Kasumi-1 (cell line): ENCODE results near the gene RNF32.
A peak's percentile ranks its signal among the peaks of the same experiment; 100 is the strongest.
"Not testable (repeated sequence)": the region's sequence is repeated elsewhere in the genome, so short reads cannot be mapped to it uniquely, and the experiment has no call there.

Experiments used
- DNase-seq, 2 experiments: peaks; one replicate each; lab custom pipeline; 2025; lab: John Stamatoyannopoulos, UW

The RNF32 gene

DNA sequence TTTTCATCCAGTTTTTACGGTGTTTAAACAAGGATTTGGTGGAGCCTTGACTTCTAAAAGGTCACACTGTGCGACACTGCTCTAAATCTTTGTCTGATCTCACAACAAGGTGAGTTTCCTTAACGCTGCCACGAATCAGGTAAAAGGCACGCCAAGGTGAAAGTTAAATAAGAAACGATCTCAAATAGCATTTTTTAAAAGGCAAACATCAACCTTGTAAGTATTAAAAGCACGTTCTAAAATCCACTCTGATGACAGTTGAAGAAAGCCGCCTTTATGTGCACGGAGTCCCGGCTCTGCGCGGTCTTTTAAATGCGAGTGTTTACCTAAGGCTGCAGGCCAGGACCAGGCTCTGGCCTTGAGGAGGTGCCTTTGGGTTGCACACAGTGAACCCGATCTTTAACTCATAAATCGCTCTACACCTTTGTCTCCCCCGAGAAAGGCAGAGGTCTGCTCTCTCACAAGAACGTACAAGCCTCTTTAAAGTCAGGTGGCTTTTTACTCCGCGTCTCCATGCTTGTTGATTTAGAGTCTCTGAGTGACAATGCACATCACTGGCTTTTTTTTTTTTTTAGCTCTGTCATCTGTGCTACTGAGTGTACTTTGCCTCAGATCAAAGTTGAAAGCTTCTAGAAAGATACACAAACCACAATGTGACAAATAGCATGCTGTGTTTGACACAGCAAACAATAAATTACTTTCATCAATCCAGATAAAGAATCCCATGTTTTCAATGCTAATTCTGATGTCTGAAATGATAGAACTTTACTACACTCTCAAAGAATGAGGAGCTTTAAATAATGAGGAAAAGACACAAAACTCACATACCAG, 25.9 kb upstream of the RNF32 start:
- DNase-seq, result no peak

DNA sequence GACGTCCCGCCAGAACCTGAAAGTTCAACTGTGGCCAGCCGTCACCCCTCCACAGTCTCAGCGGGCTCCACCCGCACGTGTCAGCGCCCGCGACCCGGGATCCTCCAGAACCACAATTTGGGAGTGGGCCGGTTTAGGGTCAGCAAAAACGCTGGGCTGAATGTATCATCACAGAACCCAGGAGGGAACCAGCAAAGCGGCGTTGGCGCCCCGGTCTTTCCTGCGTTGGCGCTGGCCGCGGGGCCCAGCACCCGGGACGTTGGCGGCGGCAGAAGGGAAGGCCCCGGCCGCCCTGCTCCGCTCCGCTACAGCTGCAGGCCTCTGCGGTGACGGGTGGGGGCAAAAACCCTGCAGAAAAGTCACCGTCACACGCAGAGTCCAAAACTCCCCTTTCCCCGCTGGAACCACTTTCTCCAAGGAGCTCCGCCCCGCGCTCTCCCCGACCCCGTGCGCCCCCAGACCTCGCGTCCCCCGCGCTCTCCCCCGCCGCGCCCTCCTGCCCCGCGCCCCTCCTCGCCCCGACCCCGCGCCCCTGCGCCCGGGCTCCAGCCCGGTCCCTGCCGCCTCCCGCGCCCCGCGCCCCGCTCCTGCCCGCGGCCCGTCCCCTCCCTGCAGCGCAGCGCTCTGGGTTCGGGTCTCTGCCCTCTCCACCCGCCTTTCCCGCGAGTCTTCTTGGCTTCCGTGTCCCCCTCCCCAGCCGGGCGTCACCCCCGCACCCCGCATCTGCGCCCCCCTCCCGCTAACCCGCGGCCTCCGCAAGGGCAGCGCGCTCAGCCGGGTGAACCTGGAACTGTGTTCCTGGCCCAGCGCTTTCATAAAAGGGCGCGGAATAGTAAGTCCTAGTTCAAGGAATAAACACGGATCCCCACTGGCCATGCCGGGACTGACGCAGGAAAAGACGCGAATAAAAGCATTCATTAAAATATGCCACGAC, 24.0 kb upstream of the RNF32 start:
- DNase-seq, result no peak

DNA sequence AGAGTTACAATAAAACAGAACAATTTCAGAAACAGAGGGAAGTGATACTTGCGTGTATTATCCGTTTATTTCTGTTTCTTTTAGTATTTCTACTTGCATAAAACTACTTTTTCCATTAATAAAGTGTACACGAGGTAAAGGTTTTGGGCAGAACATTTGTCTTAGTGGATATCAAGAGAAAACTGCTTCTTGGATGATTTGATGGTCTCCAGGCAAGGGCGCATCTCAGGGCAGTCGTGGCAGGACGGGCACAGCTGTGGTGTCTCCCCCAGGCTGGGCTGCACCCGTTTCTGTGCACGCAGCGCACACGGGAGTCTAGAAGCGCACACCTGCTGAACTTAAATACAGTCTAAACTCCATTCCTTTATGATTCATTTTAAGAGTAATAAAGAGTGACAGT, 23.4 kb upstream of the RNF32 start:
- no peak for DNase-seq

DNA sequence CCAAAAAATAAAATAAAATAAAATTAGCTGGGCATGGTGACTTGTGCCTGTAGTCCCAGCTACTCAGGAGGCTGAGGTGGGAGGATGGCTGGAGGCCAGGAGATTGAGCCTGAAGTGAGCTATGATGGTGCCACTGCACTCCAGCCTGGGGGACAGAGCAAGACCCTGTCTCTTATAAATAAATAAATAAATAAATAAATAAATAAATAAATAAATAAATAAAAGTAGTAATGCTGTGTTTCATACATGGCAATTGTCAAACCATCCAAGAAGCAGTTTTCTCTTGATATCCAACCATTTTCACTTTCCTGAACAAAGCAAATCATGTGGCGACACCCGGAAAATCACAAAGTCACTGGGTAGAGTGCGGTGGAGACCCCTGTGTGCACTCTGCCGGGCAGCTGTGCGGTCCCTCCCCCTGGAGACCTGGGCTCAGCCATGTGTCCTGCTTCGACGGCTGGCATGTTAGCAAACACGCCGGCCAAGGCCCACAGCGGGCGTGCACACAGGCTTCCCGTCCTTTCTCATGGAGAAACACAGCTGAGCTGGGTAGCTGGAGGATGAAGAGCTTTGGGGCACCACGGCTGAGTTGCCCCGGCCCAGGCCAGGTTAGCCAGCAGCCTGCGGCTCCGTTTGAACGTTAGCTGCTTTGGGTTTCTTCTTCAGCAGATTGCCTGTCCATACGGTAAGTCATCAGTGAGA, 22.3 kb upstream of the RNF32 start:
- DNase-seq, result no peak

DNA sequence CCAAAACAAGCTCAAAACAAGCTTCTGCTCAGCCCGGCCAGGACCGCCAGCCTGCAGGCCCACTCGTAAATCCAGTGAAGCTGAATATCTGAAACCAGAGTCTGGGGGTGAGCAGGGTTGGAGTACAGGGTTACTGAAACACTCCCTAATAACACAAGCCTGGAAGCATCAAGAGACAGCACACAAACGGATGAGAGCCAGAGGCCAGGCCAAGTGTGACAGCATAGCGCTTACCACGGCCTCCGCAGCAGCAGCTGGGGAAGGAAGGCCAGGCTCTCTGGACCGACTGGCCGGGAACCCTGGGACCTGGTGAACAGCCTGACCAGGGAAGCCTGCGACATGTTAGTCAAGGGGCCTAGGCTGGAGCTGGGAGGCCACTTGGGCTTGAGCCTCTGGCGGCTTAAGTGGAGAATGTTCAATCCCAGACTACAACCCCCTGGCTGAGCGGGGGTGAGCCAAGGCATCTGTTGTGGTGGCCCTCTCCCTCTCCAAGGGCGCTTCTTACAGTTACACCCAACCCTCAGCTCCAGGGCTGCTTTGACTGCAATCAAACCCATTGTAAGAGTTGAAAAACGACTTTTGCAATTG, 21.7 kb upstream of the RNF32 start:
- no peak for DNase-seq

DNA sequence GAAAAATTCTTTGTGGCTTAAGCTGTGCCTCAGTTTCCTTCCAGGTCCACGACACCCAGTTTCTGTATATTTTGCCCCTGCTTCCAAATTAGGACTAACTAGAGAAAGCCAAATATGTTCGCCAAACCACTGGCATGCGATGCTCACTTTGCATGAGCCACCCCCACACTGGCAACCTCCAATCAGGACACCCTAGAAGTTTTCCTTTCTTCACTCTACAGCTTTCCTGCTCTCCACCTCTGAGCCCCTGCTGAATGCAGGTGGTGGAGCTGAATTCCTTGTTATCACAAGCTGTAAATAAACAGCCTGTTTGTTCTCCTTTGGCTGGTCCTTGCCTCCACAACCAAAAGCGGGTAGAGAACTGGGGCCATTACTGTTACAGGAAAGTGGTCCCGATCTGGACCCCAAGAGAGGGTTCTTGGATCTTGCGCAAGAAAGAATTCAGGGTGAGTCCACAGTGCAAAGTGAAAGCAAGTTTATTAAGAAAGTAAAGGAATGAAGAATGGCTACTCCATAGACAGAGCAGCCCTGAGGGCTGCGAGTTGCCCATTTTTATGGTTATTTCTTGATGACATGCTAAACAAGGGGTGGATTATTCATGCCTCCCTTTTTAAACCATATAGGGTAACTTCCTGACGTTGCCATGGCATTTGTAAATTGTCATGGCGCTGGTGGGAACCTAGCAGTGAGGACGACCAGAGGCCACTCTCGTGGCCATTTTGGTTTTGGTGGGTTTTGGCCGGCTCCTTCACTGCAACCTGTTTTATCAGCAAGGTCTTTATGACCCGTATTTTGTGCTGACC, 20.9 kb upstream of the RNF32 start:
- not testable (repeated sequence) for DNase-seq

DNA sequence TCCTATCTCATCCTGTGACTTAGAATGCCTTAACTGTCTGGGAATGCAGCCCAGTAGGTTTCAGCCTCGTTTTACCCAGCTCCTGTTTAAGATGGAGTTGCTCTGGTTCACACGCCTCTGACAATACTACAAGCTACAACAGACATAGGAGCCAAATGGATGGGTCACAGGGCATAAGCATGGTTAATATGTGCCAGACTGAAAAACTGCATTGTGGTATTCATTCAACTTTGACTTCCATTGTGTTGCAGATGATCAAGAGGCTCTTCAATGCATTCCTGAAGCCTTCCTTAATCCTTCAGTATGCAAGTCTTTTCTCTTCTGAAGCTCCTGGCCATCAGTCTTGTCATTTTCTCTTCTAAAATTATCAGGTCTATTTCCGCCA, 20.3 kb upstream of the RNF32 start:
- DNase-seq, result no peak

DNA sequence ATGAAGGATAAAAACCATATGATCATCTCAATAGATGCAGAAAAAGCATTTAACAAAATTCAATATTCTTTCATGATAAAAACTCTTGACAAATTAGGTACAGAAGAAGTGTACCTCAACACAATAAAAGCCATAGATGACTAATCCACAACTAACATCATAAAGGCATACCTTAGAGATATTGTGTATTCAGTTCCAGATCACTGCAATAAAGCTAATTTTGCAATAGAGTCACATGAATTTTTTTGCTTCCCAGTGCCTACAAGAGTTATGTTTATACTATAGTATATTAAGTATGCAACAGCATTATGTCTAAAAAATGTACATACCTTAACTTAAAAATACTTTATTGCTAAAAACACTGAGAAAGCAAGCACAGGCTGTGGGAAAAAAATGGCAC, 18.9 kb upstream of the RNF32 start:
- DNase-seq, result no peak

DNA sequence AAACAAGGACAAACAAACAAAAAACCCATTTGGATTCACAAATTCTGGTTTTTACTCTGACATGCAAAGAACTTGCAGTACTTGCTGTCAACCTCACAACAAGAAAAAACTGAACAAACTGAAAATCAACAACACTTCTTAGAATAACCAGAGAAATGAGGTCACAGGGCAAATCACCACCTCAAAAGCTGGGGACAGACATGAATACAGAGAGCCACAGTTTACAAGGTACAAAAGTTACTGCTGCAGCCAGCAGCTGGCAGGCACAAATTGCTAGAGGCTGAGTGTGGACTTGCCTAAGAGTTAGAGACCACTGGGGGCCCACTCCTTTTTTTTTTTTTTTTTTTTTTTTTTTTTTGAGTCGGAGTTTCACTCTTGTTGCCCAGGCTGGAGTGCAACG, 15.0 kb upstream of the RNF32 start:
- no peak for DNase-seq

DNA sequence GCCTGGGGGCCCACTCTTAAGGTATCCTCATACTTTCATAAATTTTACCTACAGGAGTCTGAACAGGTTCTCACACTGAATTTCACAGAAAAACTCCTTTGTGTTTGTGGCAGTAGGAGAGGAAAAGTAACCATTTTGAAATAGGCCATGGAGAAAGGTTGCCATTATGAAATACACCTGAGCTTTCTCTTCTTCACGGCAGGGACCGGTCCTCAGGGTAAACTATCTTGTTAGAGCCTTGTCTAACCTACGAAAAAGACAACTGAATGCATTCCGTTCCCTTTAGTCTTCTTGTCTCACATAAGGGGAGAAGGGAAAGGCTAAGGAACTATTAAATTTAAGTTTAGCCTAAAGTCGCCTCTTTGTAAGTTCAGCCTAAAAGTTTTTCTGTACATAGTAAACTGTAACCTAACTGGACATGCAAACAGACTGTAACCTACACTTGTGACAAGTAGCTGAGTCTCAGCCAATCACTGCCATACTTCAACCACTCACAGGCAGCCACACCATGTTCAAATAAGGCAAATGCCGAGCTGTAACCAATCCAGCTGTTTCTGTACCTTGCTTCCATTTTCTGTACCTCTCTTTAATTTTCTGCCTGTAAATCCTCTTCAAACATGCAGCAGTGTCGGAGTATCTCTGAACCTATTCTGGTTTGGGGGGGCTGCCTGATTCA, 14.2 kb upstream of the RNF32 start:
- no peak for DNase-seq

DNA sequence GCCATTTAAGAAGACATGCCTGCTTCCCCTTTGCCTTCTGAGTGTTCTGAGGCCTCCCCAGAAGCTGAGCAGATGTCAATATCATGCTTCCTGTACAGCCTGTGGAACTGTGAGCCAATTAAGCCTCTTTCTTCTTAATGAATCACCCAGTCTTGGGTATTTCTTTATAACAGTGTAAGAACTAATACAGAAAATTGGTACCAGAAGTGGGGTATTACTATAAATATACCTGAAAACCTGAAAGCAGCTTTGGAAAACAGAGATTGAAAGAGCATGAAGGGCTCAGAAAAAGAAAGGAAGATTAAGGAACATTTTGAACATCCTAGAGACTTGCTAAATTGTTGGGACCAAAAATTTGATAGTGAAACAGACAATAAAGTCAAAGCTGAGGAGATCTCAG, 12.0 kb upstream of the RNF32 start:
- no peak for DNase-seq

DNA sequence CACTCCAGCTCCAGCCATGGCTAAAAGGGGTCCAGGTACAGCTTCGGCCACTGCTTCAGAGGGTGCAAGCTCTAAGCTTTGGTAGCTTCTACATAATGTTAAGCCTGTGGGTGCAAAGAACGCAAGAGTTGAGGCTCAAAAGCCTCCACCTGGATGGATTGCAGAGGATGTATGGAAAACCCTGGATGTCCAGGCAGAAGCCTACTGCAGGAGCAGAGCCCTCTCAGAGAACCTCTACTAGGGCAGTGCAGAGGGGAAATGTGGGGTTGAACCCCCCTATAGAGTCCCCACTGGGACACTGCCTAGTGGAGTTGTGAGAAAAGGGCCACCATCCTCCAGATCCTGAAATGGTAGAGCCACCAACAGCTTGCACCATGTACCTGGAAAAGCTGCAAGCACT, 10.7 kb upstream of the RNF32 start:
- DNase-seq, result no peak

DNA sequence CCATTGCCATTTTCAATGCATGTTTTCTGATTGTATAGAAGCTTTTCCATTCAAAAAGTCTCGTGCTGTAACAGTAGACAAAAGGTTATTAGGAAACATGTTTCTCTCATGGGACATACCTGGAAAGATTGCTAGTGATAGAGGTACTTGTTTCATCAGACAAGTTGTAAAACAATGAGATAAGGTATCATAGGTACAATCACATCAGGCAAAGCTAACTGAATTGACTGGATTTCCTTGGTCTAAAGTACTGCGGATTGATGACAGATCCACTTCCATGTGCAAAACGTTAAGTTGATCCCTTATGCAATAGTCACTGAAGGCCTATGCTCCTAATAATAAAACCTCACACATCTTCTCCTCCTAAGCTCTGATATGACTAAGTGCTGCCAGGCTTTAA, 6.5 kb upstream of the RNF32 start:
- DNase-seq, result no peak

DNA sequence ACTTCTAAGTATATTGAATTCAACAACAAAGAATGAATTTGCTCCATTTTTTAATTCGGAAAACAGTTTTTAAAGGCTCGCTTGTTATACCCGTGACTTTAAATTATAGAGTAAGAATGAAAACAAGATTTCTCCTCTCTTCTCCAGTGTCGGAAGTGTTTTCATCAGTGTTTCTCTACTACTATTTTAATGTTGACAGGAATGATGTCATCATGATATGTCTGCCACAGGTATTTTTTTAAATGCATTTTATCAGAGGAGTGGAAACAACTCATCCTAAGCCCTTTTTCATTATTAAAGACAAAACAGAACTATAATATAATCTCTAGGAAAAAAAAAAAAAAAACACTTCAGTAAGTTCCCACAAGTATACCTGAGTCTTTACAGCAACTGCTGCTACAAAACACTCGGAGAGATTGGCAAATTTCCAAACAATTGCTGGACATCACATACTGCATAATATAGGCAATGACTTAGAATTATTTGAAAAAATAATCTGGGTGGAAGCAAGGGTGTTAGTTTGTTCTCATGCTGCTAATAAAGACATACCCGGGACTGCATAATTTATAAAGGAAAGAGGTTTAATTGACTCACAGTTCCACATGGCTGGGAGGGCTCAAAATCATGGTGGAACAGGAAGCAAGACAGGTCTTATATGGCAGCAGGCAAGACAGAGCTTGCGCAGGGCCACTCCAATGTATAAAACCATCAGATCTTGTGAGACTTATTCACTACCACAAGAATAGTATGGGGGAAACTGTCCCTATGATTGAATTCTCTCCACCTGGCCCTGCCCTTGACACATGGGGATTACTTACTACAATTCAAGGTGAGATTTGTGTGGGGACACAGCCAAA, 4.8 kb upstream of the RNF32 start:
- DNase-seq, result no peak

DNA sequence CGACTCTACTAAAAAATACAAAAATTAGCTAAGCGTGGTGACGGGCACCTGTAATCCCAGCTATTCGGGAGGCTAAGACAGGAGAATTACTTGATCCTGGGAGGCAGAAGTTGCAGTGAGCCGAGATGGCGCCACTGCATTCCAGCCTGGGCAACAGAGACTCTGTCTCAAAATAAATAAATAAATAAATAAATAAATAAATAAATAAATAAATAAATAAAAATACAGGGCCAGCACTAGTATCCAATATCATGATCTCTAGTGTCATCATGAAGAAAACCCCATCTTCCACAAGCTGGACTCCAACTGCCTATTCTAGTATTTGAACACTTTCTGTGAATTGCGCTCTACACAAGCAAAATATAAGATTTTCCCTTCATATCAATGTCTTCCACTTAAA, 3.5 kb upstream of the RNF32 start:
- not testable (repeated sequence) for DNase-seq

DNA sequence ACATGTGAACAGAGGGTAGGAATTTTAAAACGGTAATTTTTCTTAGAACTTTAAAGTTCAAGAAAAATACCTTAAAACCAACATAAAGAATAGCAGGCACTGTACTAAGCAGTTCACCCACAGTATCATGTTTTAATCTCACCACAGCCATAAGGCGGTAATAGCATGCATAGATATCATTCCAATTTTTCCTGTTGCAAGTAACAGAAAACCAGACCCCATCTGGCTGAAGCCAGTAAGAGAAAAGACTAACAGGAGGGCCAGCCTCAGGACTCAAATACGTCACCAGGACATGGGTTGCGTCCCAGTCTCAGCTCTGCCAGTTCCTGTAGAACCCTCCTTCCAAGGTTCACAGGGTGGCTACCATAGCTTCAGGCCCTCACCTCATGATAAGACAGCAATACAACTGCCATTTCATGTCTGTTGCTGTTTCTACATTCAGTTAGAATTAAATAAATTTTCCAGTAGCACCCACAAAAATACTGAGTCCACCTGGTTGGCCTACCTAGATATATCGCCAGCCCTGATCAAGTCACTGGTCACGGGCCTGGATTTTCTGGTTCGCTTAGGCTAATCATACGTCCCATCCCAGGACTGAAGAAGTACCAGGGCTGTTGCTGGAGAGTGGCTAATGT, 2.0 kb upstream of the RNF32 start:
- no peak for DNase-seq

DNA sequence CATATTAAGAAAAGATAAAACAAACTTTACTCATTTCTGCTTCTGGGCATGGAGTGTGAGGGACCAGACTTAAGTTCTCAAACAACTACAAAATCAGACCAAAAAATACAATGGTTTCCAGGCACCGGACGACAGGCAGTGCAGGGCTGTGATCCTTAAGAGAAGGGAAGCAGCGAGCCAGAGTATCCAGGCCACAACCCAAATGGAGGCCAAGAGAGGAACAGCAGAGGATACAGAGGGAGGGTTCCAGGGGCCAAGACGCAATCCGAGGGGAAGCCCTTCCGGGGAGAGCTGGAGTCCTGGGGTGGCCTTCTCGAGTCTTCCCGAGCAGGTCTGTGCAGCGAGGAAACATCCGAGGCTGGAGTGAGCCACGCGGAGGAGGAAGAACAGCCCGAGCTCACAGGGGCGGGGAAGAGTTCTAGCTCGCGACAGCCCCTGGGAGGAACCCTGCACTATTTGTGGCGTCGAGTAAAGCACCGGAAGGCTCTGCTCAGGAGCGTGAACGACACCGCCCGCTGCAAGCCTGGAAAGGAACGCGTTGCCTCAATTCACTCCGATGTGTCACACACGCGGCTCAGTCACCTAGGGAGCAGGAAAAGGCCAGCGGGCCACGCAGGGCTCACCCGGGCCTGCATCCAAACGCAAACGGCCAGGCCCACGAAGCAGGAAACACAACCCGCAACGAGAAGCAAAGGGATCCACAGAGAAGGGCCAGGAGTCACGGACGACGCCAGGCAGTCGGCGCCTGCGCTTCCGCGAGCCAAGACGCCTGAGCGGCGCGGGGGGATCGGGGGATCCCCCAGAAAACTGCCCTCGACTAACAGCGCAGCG, 933 bp upstream of the RNF32 start:
- no peak for DNase-seq

DNA sequence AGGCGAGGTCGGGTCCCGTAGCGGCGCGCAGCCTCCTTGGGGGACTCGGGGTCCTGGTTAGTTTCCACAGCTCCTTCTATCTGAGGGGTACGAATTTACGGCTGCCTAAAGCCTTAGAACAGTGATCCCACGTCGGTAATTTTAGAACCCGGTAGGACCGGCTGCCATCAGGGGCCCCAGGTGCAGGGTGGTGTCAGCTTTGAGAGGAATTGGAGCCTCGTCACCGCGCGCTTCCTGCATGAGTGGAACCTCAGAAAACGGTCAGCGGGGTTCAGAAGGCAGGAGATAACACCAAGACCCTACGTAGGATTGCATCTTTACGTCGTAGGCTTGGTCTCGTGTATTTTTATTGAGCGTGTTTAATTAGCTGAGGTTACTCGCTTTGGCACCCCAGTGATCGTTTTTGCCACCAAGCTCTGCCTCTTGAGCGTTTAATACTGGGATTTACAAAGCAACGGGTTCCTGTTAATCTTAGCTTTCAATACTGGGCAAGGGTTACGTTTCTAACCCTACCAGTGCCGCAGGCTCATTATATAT, 443 bp downstream of the RNF32 start:
- DNase-seq, result peak in 1 of 2 experiments; percentile 46
